Thyroid gland (tissue), 4 donors: ENCODE results near the gene MYZAP. TPM values are rescaled to one million over a fixed set of nuclear protein-coding genes. Genes with fewer than 3 reads are reported as not detected.

ENCODE experiments used
- DNase-seq, 2 donors: peaks; one replicate each; pipeline ENCODE4 v3.0.0-alpha.2; 2019
- H3K27ac ChIP-seq, 3 donors: fragments of 200-600 bp; sonication (generic); 1 replicate in 2 of 3; 2 replicates in 1 of 3; pipeline ENCODE4 v1.5.1; 2016 to 2019; ENCODE audit warnings: mild to moderate bottlenecking in 1 of 3, moderate library complexity in 1 of 3
- H3K27me3 ChIP-seq: fragments of 200-600 bp; sonication (generic); one replicate; pipeline ENCODE4 v1.5.1; 2019
- H3K36me3 ChIP-seq, 2 donors: fragments of 200-600 bp; sonication (generic); one replicate each; pipeline ENCODE4 v1.5.1; 2016 to 2019
- H3K4me1 ChIP-seq, 2 donors: fragments of 200-600 bp; sonication (generic); one replicate each; pipeline ENCODE4 v1.5.1; 2017 to 2019
- H3K4me3 ChIP-seq, 3 donors: fragments of 200-600 bp; sonication (generic); replicated peaks in 1 of 3; 1 replicate in 2 of 3; 2 replicates in 1 of 3; pipeline ENCODE4 v1.5.1; 2016; ENCODE audit warnings: mild to moderate bottlenecking in 1 of 3
- H3K9me3 ChIP-seq: fragments of 200-600 bp; sonication (generic); one replicate; pipeline ENCODE4 v1.5.1; 2017
- POLR2A ChIP-seq, 2 donors: fragments of 450-650 bp; IDR thresholded peaks; one replicate each; pipeline ENCODE4 v1.6.1; 2017; ENCODE audit warnings: antibody characterized with exemption in 2 of 2, mild to moderate bottlenecking in 2 of 2, moderate library complexity in 1 of 2
- WGBS, 2 donors: methylation state at CpG; one replicate each; pipeline ENCODE4 v1.1.5; 2017; 5-methylcytosine and 5-hydroxymethylcytosine counted together
- intact Hi-C: fragments of 100-400 bp; cut with DNase I; formaldehyde crosslinking; loops from one replicate; pipeline ENCODE4 v1.15.1; 2023
- total RNA-seq, 4 donors: library from RNA; depleted of rRNA; stranded (reverse); fragments of >200 nt; gene quantifications; one replicate each; pipeline ENCODE4 v1.2.3, GENCODE V29; 2016
- TF ChIP-seq, protein P1 (sequence below), 6 experiments: fragments of 200-600 bp in 3 of 6; fragments of 450-650 bp in 3 of 6; sonication (generic) in 3 of 6; IDR thresholded peaks; one replicate each; pipeline ENCODE4 v1.5.1; 2016 to 2019; ENCODE audit warnings: antibody characterized with exemption in 6 of 6, mild to moderate bottlenecking in 2 of 6, inconsistent platforms in 1 of 6, moderate library complexity in 1 of 6

The MYZAP gene
- total RNA-seq, 4 donors from 2014 or later: 3.2 to 20.7 (median 6.4) TPM

DNA sequence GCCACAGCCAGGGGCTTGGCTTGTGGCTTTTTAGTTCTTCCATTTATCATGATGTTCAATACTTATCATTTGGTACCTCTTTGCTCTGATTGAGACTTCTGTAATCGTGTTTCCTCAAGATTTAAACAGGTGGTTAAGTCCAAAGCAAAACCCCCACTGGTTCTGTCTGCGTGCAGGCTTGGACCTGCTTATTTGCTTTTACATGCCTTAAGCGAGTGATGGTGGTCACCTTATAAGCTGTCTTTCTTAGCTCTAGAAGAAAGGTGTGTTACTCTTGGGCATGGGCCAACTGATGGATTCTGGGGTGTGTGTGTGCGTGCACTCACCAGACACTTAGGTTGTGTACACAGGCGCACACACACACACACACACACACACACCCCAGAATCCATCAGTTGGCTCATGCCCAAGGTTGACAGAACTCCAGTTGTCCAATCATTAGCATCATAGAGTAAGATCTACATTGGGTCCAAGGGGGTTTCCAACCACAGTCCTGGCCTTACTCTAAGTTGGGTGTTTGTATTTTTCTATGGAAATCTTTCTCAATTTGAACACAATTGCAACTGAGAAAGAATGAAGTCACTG lies 1.2 kb downstream of the MYZAP start:
- Histone ChIP-seq H3K27me3 (no peaks in the 10 kb centered on the region), H3K36me3 (no peaks in the 10 kb centered on the region), H3K9me3 (no peaks in the 10 kb centered on the region), H3K4me3 (no peak overlapping the region), H3K4me1 (peaks cover 5 to 19% of the 10 kb centered on the region in 2 donors), H3K27ac (no peak overlapping the region)
- DNase-seq: no peak
- WGBS, 2 donors: 86 to 91% methylated on average over 5 of the region's 5 CpGs
- no peak for TF ChIP-seq POLR2A (IDR thresholded peaks at IDR 0.05)
- TF ChIP-seq, protein P1, sequence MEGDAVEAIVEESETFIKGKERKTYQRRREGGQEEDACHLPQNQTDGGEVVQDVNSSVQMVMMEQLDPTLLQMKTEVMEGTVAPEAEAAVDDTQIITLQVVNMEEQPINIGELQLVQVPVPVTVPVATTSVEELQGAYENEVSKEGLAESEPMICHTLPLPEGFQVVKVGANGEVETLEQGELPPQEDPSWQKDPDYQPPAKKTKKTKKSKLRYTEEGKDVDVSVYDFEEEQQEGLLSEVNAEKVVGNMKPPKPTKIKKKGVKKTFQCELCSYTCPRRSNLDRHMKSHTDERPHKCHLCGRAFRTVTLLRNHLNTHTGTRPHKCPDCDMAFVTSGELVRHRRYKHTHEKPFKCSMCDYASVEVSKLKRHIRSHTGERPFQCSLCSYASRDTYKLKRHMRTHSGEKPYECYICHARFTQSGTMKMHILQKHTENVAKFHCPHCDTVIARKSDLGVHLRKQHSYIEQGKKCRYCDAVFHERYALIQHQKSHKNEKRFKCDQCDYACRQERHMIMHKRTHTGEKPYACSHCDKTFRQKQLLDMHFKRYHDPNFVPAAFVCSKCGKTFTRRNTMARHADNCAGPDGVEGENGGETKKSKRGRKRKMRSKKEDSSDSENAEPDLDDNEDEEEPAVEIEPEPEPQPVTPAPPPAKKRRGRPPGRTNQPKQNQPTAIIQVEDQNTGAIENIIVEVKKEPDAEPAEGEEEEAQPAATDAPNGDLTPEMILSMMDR (IDR thresholded peaks at IDR 0.05): no peak
- intact Hi-C loops: no loop called here

DNA sequence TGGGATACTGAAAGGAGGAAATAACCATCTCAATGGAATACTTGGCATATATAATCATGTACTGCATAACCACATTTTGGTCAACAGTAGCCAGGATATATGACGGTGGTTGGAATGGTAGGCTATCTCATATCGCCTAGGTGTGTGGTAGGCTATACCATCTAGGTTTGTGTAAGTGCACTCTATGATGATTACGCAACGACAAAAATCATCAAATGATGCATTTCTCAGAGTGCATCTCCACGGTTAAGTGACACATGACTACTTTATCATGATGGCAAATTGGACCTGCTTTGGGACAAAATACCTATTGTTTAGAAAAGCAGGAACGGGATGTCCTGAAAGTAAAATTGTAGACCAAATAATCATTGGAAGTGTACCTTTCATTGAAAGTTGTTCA lies 2.8 kb downstream of the MYZAP start:
- H3K36me3 ChIP-seq: no peaks in the 10 kb centered on the region
- no peaks in the 10 kb centered on the region for H3K9me3 ChIP-seq
- no peaks in the 10 kb centered on the region for H3K27me3 ChIP-seq
- peaks cover 5 to 28% of the 10 kb centered on the region in 2 donors for H3K4me1 ChIP-seq
- 93 to 95% methylated on average over 6 of the region's 6 CpGs for WGBS, 2 donors
- intact Hi-C loops: no loop called here
- TF ChIP-seq, protein P1 (IDR thresholded peaks at IDR 0.05): no peak
- TF ChIP-seq POLR2A (IDR thresholded peaks at IDR 0.05): no peak
- no peak for DNase-seq
- H3K27ac ChIP-seq: no peak overlapping the region
- H3K4me3 ChIP-seq: no peak overlapping the region

DNA sequence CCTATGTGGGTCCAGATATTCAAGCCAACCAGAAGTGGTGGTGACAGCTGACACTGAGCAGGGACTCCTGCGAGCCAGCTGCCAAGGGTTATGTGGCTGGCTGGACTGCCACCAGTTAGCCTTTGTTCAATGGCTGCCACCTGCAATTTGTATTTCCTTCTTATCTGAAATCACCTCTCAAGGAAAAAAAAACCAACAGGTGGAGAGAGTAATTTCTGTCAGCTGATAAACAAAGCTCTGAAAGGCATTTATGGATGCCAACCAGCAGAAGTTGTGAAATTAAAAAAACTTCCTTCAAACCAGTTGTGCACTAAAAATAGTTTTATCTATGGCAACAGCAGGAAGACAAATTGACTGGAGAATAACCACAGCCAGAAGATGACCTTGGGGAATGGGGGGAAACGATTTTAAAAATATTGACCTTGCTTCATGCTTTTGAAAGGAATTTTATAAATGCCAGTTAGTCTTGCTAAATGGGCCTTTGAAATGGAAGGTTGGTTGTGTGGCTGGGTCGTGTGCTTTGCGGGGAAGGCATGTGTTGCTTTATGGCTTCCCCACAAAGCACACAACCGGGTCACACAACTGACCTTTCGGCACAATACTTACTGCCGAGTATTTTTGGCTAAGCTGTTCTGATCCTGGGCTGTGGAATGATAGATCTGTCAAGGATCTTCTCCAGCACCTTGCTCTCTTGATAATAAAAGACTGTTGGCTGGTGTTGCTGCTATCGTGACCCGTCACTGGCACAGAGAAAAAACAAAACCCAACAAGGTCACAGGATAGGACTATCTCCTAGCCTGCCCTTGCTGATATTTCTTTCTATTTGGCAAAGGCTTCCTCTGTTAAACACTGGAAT lies 3.5 kb downstream of the MYZAP start:
- Histone ChIP-seq H3K36me3 (no peaks in the 10 kb centered on the region), H3K9me3 (no peaks in the 10 kb centered on the region), H3K27me3 (no peaks in the 10 kb centered on the region), H3K27ac (peak overlapping the region in 1 of 3 donors; percentile 56), H3K4me1 (peaks cover 5 to 22% of the 10 kb centered on the region in 2 donors), H3K4me3 (no peak overlapping the region)
- TF ChIP-seq POLR2A (IDR thresholded peaks at IDR 0.05): no peak
- TF ChIP-seq, protein P1 (IDR thresholded peaks at IDR 0.05): no peak
- intact Hi-C loops: no loop called here
- no peak for DNase-seq
- 83 to 85% methylated on average over 9 of the region's 9 CpGs for WGBS, 2 donors

DNA sequence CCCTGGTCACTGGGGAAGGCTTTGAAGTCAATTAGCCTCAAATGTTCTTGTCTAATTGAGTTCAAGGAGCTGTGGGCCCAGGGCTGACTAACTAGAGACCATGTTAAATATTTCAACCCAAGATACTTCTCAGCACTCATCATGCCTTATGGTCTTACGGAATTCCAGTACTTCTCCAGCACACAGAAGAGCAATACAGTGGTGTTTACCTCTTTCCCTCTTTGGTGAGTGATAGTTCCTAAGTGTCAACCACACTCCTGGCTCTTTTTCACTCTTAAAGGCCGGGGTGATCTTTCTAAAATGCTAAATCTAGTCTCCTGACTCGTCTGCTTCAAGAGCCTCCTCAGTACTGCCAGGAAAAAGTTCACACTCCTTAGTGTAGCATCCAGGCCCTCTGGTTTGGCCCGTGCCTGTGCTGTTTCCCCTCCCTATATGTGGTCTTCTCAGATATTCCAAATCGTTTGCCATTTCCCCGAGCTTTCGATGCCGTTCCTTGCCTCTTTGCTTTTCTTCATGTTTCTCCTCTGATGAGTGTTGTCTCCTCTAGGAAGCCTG lies 4.7 kb downstream of the MYZAP start:
- Histone ChIP-seq H3K27me3 (no peaks in the 10 kb centered on the region), H3K27ac (peak overlapping the region in 1 of 3 donors; percentile 56), H3K4me3 (no peak overlapping the region), H3K4me1 (peaks cover 2 to 13% of the 10 kb centered on the region in 2 donors), H3K36me3 (no peaks in the 10 kb centered on the region), H3K9me3 (no peaks in the 10 kb centered on the region)
- TF ChIP-seq, protein P1 (IDR thresholded peaks at IDR 0.05): no peak
- WGBS, 2 donors: 85 to 92% methylated on average over 8 of the region's 8 CpGs
- intact Hi-C loops: no loop called here
- no peak for DNase-seq

DNA sequence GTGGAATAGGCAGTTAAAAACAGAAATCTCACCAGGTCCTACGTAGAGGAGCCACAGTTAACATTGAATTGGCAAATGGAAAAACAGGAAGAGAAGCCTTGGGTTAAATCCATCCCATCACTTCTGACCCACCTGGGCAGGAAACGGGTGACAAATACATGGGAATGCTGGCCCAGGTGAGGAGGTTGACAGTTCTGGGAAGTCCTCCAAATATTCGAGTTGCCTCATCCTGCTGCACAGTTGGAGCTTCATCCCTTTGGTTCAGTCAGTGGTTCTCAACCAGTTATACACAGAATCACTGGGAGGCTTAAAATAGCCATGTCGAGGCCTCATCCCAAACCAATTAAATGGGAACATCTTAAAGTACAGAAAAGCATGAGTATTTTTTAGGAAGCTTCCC lies 5.3 kb downstream of the MYZAP start:
- WGBS, 2 donors: 76 to 77% methylated on average over 4 of the region's 4 CpGs
- H3K27ac ChIP-seq: peak overlapping the region in 1 of 3 donors; percentile 56
- no peak overlapping the region for H3K4me3 ChIP-seq
- H3K4me1 ChIP-seq: peaks cover 0 to 10% of the 10 kb centered on the region in 2 donors
- TF ChIP-seq, protein P1 (IDR thresholded peaks at IDR 0.05): no peak
- TF ChIP-seq POLR2A (IDR thresholded peaks at IDR 0.05): no peak
- no peak for DNase-seq
- intact Hi-C loops: no loop called here
- no peaks in the 10 kb centered on the region for H3K27me3 ChIP-seq
- H3K36me3 ChIP-seq: no peaks in the 10 kb centered on the region
- H3K9me3 ChIP-seq: no peaks in the 10 kb centered on the region
